Panc1 (cell line): ENCODE measurements around the gene CNBD2.

Experiments used
- CTCF ChIP-seq: fragments of 450-650 bp; IDR thresholded peaks from 2 replicates; pipeline ENCODE4 v1.5.1; 2017; ENCODE audit warnings: mild to moderate bottlenecking
- POLR2AphosphoS5 ChIP-seq: IDR thresholded peaks from 2 replicates; pipeline ENCODE4 v1.6.1; 2012; ENCODE audit warnings: mild to moderate bottlenecking, low read depth, low read length, moderate library complexity
- TCF7L2 ChIP-seq: IDR thresholded peaks from 2 replicates; pipeline ENCODE4 v1.6.1; 2011; ENCODE audit warnings: mild to moderate bottlenecking, low read depth, low read length, inconsistent platforms

- TF ChIP-seq CTCF (no peak), TCF7L2 (no peak), POLR2AphosphoS5 (no peak)
Measured at GRCh38 chr20:35934050-35934449, 34.3 kb upstream of the CNBD2 start.
